NCI-H526 (cell line): ENCODE data around the gene LGR4.
"Not testable (repeated sequence)": the region's sequence is repeated elsewhere in the genome, so short reads cannot be mapped to it uniquely, and the experiment has no call there.

ENCODE experiments used
- DNase-seq, 2 experiments: peaks; one replicate each; lab custom pipeline; 2025; lab: John Stamatoyannopoulos, UW

LGR4 gene

DNA sequence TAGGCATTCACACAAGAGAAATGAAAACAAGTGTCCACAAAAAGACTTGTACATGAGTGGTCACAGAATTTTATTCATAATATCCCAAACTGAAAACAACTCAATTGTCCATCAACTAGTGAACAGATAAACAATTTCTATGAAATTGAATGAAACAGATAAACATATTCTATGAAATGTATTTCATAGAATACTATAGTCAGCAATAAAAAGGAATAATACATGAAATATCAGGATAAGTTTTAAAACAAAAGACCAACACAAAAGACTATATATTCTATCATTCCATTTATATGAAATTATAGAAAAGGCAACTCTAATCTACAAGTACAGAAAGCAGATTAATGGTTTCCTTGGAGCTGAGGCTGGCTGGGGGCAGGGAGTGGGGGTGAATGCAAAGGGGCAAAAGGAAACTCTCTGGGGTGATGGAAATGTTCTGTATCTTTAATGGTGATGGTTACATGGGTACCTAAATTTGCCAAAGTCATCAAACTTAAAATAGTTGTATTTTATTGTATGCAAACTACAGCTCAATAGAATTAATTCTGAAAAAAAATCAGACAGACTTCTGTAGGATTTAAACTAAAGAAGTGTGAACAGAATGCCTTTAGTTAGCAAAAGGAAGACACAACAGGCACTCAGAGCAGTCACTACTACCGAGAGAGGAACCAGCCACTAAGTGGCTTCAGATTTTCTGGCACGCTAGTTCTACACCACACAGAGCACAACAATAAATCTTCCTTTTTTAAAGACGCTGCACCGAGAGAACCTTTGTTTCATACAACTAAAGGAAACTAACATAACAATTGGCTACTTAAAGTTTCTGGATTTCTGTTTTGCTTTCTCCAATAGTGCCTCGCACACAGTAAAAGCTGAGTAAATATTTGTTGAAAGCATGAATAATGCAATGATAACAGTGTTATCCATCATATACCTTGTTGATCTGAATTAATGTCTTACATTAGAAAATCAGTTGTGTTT, 124.9 kb downstream of the LGR4 start:
- DNase-seq: no peak

- DNase-seq: no peak
Measured at GRCh38 chr11:27339941-27340340, 132.6 kb downstream of the LGR4 start.

GRCh38 chr11:27334764-27335163, 137.8 kb downstream of the LGR4 start:
- not testable (repeated sequence) for DNase-seq

GRCh38 chr11:27331981-27332380, 140.6 kb downstream of the LGR4 start:
- no peak for DNase-seq

DNA sequence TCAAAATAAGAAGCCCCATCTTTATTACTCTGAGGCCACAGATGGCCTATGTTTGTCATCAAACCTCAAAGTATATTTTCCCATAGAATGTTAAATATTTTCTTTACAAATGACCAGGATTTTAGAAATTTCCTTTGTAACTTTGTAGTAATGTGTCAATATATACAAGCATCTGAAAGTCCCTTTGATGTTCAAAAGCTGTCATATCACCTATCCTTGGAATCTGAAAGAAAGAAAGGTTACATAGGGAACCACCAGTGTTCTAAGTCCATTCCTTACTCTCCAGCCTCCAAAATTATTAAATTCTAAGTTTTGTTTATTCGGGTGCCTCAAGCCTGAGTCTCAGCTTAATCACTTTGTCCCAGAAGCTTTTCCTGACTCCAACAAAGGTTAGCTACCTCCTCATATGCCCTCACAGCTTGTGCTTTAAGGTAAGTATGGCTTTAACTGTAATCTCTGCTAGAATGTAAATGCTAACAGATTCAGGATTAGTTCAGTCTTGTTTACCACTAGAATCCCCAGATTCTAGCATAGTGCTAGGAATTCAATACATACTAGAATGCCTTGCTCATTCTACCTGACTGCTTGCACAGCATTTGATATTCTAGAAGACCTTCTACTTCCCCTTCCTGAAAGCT, 141.8 kb downstream of the LGR4 start:
- no peak for DNase-seq

DNA sequence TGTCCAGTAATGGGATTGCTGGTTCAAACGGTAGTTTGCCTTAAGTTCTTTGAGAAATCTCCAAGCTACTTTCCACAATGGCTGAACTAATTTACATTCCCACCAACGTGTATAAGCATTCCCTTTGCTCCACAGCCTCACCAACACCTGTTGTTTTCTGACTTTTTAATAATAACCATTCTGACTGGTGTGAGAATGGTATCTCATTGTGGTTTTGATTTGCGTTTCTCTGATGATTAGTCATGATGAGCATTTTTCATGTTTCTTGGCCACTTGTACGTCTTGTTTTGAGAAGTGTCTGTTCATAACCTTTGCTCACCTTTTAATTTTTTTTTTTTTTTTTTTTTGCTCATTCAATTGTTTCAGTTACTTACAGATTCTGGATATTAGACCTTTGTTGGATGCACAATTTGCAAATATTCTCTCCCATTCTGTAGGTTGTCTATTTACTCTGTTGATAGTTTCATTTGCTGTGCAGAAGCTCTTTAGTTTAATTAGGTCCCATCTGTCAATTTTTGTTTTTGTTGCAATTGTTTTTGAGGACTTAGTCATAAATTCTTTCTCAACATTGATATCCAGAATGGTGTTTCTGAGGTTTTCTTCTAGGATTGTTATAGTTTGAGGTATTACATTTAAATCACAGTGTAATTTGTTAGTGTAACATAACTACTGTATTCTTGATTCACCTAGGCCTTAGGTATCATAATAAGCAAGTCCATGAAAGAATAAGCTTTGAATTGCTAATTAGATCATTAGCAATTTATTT, 142.5 kb downstream of the LGR4 start:
- DNase-seq: no peak

- no peak for DNase-seq
Measured at GRCh38 chr11:27328614-27329013, 144.0 kb downstream of the LGR4 start.

GRCh38 chr11:27327064-27327463, 145.5 kb downstream of the LGR4 start:
- DNase-seq: not testable (repeated sequence)

- DNase-seq: not testable (repeated sequence)
Measured at GRCh38 chr11:27322196-27322595, 150.4 kb downstream of the LGR4 start.

DNA sequence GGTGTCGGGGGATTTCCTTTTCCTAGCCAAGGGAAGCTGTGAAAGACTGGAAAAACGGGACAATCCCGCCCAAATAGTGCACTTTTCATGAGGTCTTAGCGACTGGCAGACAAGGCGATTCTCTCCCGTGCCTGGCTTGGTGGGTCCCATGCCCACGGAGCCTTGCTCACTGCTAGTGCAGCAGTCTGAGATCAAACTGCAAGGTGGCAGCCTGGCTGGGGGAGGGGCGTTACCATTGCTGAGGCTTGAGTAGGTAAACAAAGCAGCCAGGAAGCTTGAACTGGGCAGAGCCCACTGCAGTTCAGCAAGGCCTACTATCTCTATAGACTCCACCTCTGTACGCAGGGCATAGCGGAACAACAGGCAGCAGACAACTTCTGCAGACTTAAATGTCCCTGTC, 151.2 kb downstream of the LGR4 start:
- not testable (repeated sequence) for DNase-seq

- no peak for DNase-seq
Measured at GRCh38 chr11:27319072-27319471, 153.5 kb downstream of the LGR4 start.

DNA sequence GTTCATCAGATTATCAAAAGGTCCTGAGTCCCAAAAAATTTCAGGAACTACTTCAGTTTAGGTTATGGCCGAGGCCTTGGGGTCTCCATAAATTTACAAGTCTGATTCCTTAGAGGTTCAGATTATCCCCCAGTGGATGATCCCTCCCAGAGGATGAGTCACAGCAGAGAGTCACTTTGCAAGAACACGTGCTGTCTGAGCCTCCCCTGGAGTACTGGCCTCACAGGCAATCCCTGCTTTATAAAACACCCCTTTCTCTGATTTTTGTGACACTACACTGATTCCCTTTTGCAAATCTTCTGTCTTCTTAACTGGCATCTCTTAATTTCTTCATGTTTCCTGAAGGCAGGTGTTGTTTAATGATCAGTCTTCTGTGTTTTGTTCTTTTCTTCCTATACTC, 154.8 kb downstream of the LGR4 start:
- DNase-seq: no peak
